ENCODE measurements around the gene ARCN1. TPM values are rescaled to one million over a fixed set of nuclear protein-coding genes. Genes with fewer than 3 reads are reported as not detected.

Gene ARCN1
- total RNA-seq, result 65.4 TPM

GRCh38 chr11:118572061-118572980 lies at the start of gene ARCN1:
Gene ARCN1, plus strand, starts transcription at chr11:118572409. Its CDS starts 139 bp downstream, at chr11:118572548.

GRCh38 chr11:118527109-118527508 lies 45.1 kb upstream of the ARCN1 start, which contains the start of gene TTC36:
Gene TTC36, plus strand, starts transcription at chr11:118527474. Its CDS starts 21 bp downstream, at chr11:118527495.

GRCh38 chr11:118530683-118531596 lies 41.3 kb upstream of the ARCN1 start, which contains the start of gene TMEM25:
Gene TMEM25, plus strand, starts transcription at chr11:118531192. Its CDS starts 610 bp downstream, at chr11:118531802.

GRCh38 chr11:118607401-118608359 lies 35.5 kb downstream of the ARCN1 start, which contains the start of gene PHLDB1:
Gene PHLDB1, plus strand, starts transcription at chr11:118607615. Its CDS starts 6,222 bp downstream, at chr11:118613837.

Small RNA genes within 50 kb of the gene (small RNA-seq; reads per million reads assigned to genes)
- not detected for gene RNU6-1157P (ENCODE audit: low replicate concordance)

Other genes with a start within 250 kb of the ARCN1 start
- not detected for gene CD3D, start 229.7 kb upstream of the ARCN1 start, total RNA-seq
- not detected for gene CD3G, start 228.1 kb upstream of the ARCN1 start, total RNA-seq
- gene UBE4A, start 212.8 kb upstream of the ARCN1 start, total RNA-seq, result 59.5 TPM
- gene ATP5MG, start 170.8 kb upstream of the ARCN1 start, total RNA-seq, result 65.7 TPM
- gene KMT2A, start 135.9 kb upstream of the ARCN1 start, total RNA-seq, result 226 TPM
- 7.2 TPM for gene TTC36, start 44.9 kb upstream of the ARCN1 start, total RNA-seq
- 83.3 TPM for gene TMEM25, start 41.2 kb upstream of the ARCN1 start, total RNA-seq
- 30.7 TPM for gene IFT46, start 6.5 kb upstream of the ARCN1 start, total RNA-seq
- 129 TPM for gene PHLDB1, start 35.2 kb downstream of the ARCN1 start, total RNA-seq
- gene TREH, start 107.2 kb downstream of the ARCN1 start, total RNA-seq, result not detected
- gene DDX6, start 218.8 kb downstream of the ARCN1 start, total RNA-seq, result 278 TPM